HepG2 (cell line): ENCODE data around the gene POP5. TPM values are rescaled to one million over a fixed set of nuclear protein-coding genes. Genes with fewer than 3 reads are reported as not detected.

Experiments used
- ATAC-seq: fragments of 200-7000 bp; cut with Tn5 transposase; 3 replicates; pipeline ENCODE4 v1.9.1; 2020; ENCODE audit warnings: mild to moderate bottlenecking, moderate library complexity
- BruUV-seq: library from RNA; stranded (reverse); fragments of 400-500 nt; replicated peaks from 2 replicates; lab custom pipeline; 2021; lab: Mats Ljungman, UMichigan
- CTCF ChIA-PET: fragments of 300-600 bp; formaldehyde crosslinking; extraction: SDS; loops from one replicate; lab custom pipeline; 2021; ENCODE audit warnings: low total read pairs, inconsistent platforms, low intra/inter-chr PET ratio; lab: Yijun Ruan, JAX
- POLR2A ChIA-PET: fragments of 350-600 bp; sonication (Branson Sonifier 250); formaldehyde crosslinking; loops from one replicate; lab custom pipeline; 2020; ENCODE audit warnings: antibody characterized with exemption, inconsistent platforms; lab: Yijun Ruan, JAX
- DNase-seq: peaks from one replicate; pipeline ENCODE4 v3.0.0-alpha.2; 2015; ENCODE audit warnings: low spot score
- FAIRE-seq: peaks from 3 replicates; lab custom pipeline; 2011; peaks lifted over from hg19 to GRCh38; lab: Jason Lieb, UNC
- H2AFZ ChIP-seq: one replicate; pipeline ENCODE4 v1.6.1; 2011; ENCODE audit warnings: low read length, inconsistent platforms
- H3K27ac ChIP-seq: fragments of 300-600 bp; 3 replicates; pipeline ENCODE4 v1.8.0; 2011; ENCODE audit warnings: mixed run types, mild to moderate bottlenecking, mixed read lengths, low read length, inconsistent platforms; ENCODE audit not compliant: insufficient read depth; ENCODE audit errors: extremely low read length
- H3K27me3 ChIP-seq, 2 experiments: fragments of 200-600 bp in 1 of 2; 2 replicates in 1 of 2; 3 replicates in 1 of 2; pipeline versions ENCODE4 v1.6.0 to v1.8.0; 2011; ENCODE audit warnings: low read length in 2 of 2, mild to moderate bottlenecking in 2 of 2, moderate library complexity in 2 of 2, inconsistent platforms in 1 of 2; ENCODE audit not compliant: insufficient read depth in 2 of 2, control insufficient read depth in 1 of 2
- H3K36me3 ChIP-seq, 2 experiments: fragments of 200-600 bp in 1 of 2; replicated peaks in 1 of 2; 2 replicates in 1 of 2; 3 replicates in 1 of 2; pipeline versions ENCODE4 v1.5.1 to v1.8.0; 2011; ENCODE audit warnings: low read length in 2 of 2, inconsistent platforms in 1 of 2; ENCODE audit not compliant: insufficient read depth in 2 of 2, control insufficient read depth in 1 of 2
- H3K4me1 ChIP-seq: 2 replicates; pipeline ENCODE4 v1.5.1; 2012; ENCODE audit warnings: low read length, inconsistent platforms; ENCODE audit not compliant: insufficient read depth
- H3K4me2 ChIP-seq: 2 replicates; pipeline ENCODE4 v1.6.0; 2011; ENCODE audit warnings: low read depth, low read length, inconsistent platforms
- H3K4me3 ChIP-seq, 3 experiments: fragments of 200-600 bp in 1 of 3; sonication (generic), shearing (Covaris generic) in 1 of 3; replicated peaks in 1 of 3; 2 replicates each; pipeline ENCODE4 v1.5.1; 2011 to 2016; ENCODE audit warnings: low read length in 3 of 3, inconsistent platforms in 2 of 3, low read depth in 2 of 3, mild to moderate bottlenecking in 2 of 3, control low read depth in 1 of 3, mixed read lengths in 1 of 3; ENCODE audit not compliant: insufficient read depth in 1 of 3
- H3K79me2 ChIP-seq: one replicate; pipeline ENCODE4 v1.6.1; 2011; ENCODE audit warnings: low read length, inconsistent platforms; ENCODE audit not compliant: insufficient read depth
- H3K9ac ChIP-seq: 2 replicates; pipeline ENCODE4 v1.6.0; 2011; ENCODE audit warnings: mild to moderate bottlenecking, low read depth, low read length, inconsistent platforms; ENCODE audit not compliant: insufficient read depth
- H3K9me3 ChIP-seq: 2 replicates; pipeline ENCODE4 v1.5.1; 2012; ENCODE audit warnings: mild to moderate bottlenecking, low read length
- H4K20me1 ChIP-seq: 2 replicates; pipeline ENCODE4 v1.6.0; 2011; ENCODE audit warnings: inconsistent platforms, mild to moderate bottlenecking, low read length, moderate library complexity; ENCODE audit not compliant: insufficient read depth
- FOXM1 ChIP-seq: sonication (generic); formaldehyde crosslinking; IDR thresholded peaks from 2 replicates; pipeline ENCODE4 v1.5.0; 2020; ENCODE audit warnings: missing genetic modification reagents
- ZFP90 ChIP-seq: sonication (generic); formaldehyde crosslinking; IDR thresholded peaks from 2 replicates; pipeline ENCODE4 v1.8.0; 2022; ENCODE audit warnings: missing genetic modification reagents, mild to moderate bottlenecking, inconsistent platforms, borderline replicate concordance
- ZNF629 ChIP-seq: sonication (generic); formaldehyde crosslinking; conservative IDR thresholded peaks from 2 replicates; pipeline ENCODE4 v1.5.0; 2020; ENCODE audit warnings: missing genetic modification reagents
- ZNF672 ChIP-seq: sonication (generic); formaldehyde crosslinking; IDR thresholded peaks from 2 replicates; pipeline ENCODE4 v1.8.1; 2022; ENCODE audit warnings: missing genetic modification reagents
- ZNF788 ChIP-seq: sonication (generic); formaldehyde crosslinking; IDR thresholded peaks from 2 replicates; pipeline ENCODE4 v1.5.0; 2020; ENCODE audit warnings: mild to moderate bottlenecking, missing genetic modification reagents, borderline replicate concordance
- WGBS: methylation state at CpG from one replicate; pipeline ENCODE4 v1.1.6; 2017; ENCODE audit warnings: low lambda C conversion rate; 5-methylcytosine and 5-hydroxymethylcytosine counted together
- in situ Hi-C: cut with HindIII; loops from 2 replicates; pipeline ENCODE4 v1.10.0; 2017; ENCODE audit warnings: low pct_unique_long_range_greater_than_20kb; ENCODE audit not compliant: extremely low pct_ligation_motif_present
- intact Hi-C: fragments of 100-400 bp; cut with micrococcal nuclease; formaldehyde crosslinking; loops from one replicate; pipeline ENCODE4 v1.10.0; 2022; ENCODE audit not compliant: unreplicated experiment
- polyA plus RNA-seq, 8 experiments: library from polyadenylated mRNA; depleted of rRNA in 3 of 8; stranded (reverse) in 7 of 8; unstranded in 1 of 8; fragments of >200 nt; fragmentation: Illumina TruSeq in 4 of 8; extraction: Trizol in 4 of 8; gene quantifications; 2 replicates each; pipeline versions ENCODE4 v1.2.1 to v1.2.3, GENCODE V29; 2011 to 2016; ENCODE audit warnings: low read depth in 4 of 8, missing spikeins in 1 of 8, mixed read lengths in 1 of 8; ENCODE audit not compliant: insufficient read depth in 1 of 8
- total RNA-seq, 5 experiments: library from RNA; depleted of rRNA; stranded (reverse); fragments of >200 nt; fragmentation: Illumina TruSeq; extraction: Trizol; gene quantifications; 2 replicates each; pipeline ENCODE4 v1.2.3, GENCODE V29; 2016; ENCODE audit warnings: low read depth in 1 of 5
- TF ChIP-seq, protein P1 (sequence below): sonication (generic); formaldehyde crosslinking; IDR thresholded peaks from 2 replicates; pipeline ENCODE4 v1.4.0; 2020; ENCODE audit warnings: mild to moderate bottlenecking, low read depth, missing genetic modification reagents
- TF ChIP-seq, protein P2 (sequence below): sonication (generic); formaldehyde crosslinking; IDR thresholded peaks from 2 replicates; pipeline ENCODE4 v1.5.1; 2020; ENCODE audit warnings: mild to moderate bottlenecking, moderate library complexity, missing genetic modification reagents
- TF ChIP-seq, protein P3 (sequence below): sonication (generic); formaldehyde crosslinking; IDR thresholded peaks from 2 replicates; pipeline ENCODE4 v1.9.0; 2021; ENCODE audit warnings: mild to moderate bottlenecking, missing genetic modification reagents

Gene POP5
- total and polyA plus RNA-seq, 2 of the 13 experiments (the other 11 are each of a cell fraction or from before 2014, with no cell fraction given), result 45.6 to 61.3 TPM

DNA sequence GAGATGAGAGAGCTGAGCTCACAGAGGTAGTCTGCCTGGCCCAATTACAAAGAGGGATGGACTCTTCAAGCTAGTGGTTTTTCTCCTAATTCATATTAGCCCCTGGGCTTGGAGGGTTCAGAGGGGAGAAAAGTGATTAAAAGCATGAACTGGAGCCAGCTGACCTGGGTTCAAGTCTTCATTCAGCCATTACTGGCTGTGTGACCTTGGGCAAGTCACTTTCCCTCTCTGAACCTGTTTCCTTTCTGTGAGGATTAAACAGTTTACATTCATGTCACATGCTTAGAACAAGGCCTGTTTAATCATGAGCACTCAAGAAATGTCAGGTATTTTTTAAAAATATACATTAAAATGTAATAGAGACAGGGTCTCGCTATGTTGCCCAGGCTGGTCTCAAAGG, 7.2 kb upstream of the POP5 start (continued):
- TF ChIP-seq, protein P1, sequence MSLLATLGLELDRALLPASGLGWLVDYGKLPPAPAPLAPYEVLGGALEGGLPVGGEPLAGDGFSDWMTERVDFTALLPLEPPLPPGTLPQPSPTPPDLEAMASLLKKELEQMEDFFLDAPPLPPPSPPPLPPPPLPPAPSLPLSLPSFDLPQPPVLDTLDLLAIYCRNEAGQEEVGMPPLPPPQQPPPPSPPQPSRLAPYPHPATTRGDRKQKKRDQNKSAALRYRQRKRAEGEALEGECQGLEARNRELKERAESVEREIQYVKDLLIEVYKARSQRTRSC (CRISPR knock-in tag), result no peak
- TF ChIP-seq ZFP90 (CRISPR knock-in tag), result no peak

DNA sequence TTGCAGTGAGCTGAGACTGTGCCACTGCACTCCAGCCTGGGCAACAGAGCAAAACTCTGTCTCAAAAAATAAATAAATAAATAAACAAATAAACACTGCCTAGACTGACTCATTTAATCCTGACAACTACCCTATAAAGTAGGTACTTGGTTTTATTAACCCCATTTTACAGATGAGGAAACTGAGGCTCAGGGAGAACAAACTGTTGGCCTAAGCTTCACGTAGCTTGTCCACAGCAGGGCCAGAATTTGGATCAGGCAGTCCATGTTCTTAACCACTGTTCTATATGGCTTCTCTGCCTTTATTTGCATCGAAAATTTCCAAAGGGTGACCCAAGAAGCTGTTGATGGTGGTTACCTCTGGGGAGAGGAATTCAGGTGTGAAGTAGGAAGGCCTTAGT, 5.7 kb upstream of the POP5 start:
- no peak for DNase-seq
- Histone ChIP-seq H3K27ac (no peak overlapping the region), H3K36me3 (no peaks in the 10 kb centered on the region), H4K20me1 (no peaks in the 10 kb centered on the region), H3K79me2 (no peaks in the 10 kb centered on the region), H2AFZ (no peak overlapping the region), H3K4me1 (peaks cover 37% of the 10 kb centered on the region), H3K4me3 (no peak overlapping the region), H3K9me3 (no peaks in the 10 kb centered on the region), H3K9ac (no peak overlapping the region), H3K4me2 (no peak overlapping the region), H3K27me3 (peaks cover 5 to 18% of the 10 kb centered on the region in 2 experiments; a peak in 4 of 5 replicates)
- WGBS, result 21% methylated on average over 2 of the region's 2 CpGs
- ChIA-PET CTCF (no interaction called here), POLR2A (no interaction called here)
- in situ Hi-C loops, result no loop called here
- no peak for FAIRE-seq
- no TSS peak for BruUV-seq
- no peak for ATAC-seq
- TF ChIP-seq ZNF629 (CRISPR knock-in tag) (peak; percentile 69), FOXM1 (CRISPR knock-in tag) (no peak)
- TF ChIP-seq, all 625 proteins: peak for 1
- intact Hi-C loops, result no loop called here

DNA sequence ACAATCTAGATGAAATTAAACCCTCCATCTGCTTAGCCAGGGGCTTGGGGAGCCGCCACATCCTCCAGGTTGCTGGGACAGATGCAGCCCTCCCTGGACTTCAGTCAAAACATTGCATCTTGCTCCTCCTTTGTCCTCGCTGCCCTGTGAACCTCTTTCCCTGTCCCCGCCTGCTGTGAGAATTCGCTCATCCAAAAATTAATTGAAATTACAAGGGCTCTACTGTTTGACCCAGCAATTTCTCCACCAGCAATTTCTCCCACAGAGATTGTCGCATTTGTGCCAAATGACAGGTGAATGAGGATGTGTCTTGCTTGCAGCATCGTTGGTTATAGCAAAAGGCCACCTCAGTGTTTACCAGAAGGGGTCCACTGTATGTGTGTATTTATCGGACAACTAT, 5.0 kb upstream of the POP5 start:
- no peak overlapping the region for H3K27ac ChIP-seq
- no peaks in the 10 kb centered on the region for H3K9me3 ChIP-seq
- WGBS, result 24% methylated on average over 7 of the region's 7 CpGs
- no peaks in the 10 kb centered on the region for H3K79me2 ChIP-seq
- H3K36me3 ChIP-seq, result no peaks in the 10 kb centered on the region
- intact Hi-C loops (no loop called here), in situ Hi-C loops (no loop called here)
- no peaks in the 10 kb centered on the region for H4K20me1 ChIP-seq
- H3K4me3 ChIP-seq, result no peak overlapping the region
- H3K9ac ChIP-seq, result no peak overlapping the region
- H3K4me2 ChIP-seq, result no peak overlapping the region
- POLR2A ChIA-PET, result no interaction called here
- FAIRE-seq (no peak), DNase-seq (no peak), ATAC-seq (no peak)
- peaks cover 33% of the 10 kb centered on the region for H3K4me1 ChIP-seq
- H3K27me3 ChIP-seq, result peaks cover 2 to 18% of the 10 kb centered on the region in 2 experiments; a peak in 4 of 5 replicates
- BruUV-seq, result no TSS peak
- CTCF ChIA-PET, result no interaction called here
- H2AFZ ChIP-seq, result no peak overlapping the region
- TF ChIP-seq ZNF672 (CRISPR knock-in tag) (no peak), ZNF788 (CRISPR knock-in tag) (no peak)
- TF ChIP-seq, protein P2, sequence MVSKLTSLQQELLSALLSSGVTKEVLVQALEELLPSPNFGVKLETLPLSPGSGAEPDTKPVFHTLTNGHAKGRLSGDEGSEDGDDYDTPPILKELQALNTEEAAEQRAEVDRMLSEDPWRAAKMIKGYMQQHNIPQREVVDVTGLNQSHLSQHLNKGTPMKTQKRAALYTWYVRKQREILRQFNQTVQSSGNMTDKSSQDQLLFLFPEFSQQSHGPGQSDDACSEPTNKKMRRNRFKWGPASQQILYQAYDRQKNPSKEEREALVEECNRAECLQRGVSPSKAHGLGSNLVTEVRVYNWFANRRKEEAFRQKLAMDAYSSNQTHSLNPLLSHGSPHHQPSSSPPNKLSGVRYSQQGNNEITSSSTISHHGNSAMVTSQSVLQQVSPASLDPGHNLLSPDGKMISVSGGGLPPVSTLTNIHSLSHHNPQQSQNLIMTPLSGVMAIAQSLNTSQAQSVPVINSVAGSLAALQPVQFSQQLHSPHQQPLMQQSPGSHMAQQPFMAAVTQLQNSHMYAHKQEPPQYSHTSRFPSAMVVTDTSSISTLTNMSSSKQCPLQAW (CRISPR knock-in tag), result no peak
- TF ChIP-seq, protein P3, sequence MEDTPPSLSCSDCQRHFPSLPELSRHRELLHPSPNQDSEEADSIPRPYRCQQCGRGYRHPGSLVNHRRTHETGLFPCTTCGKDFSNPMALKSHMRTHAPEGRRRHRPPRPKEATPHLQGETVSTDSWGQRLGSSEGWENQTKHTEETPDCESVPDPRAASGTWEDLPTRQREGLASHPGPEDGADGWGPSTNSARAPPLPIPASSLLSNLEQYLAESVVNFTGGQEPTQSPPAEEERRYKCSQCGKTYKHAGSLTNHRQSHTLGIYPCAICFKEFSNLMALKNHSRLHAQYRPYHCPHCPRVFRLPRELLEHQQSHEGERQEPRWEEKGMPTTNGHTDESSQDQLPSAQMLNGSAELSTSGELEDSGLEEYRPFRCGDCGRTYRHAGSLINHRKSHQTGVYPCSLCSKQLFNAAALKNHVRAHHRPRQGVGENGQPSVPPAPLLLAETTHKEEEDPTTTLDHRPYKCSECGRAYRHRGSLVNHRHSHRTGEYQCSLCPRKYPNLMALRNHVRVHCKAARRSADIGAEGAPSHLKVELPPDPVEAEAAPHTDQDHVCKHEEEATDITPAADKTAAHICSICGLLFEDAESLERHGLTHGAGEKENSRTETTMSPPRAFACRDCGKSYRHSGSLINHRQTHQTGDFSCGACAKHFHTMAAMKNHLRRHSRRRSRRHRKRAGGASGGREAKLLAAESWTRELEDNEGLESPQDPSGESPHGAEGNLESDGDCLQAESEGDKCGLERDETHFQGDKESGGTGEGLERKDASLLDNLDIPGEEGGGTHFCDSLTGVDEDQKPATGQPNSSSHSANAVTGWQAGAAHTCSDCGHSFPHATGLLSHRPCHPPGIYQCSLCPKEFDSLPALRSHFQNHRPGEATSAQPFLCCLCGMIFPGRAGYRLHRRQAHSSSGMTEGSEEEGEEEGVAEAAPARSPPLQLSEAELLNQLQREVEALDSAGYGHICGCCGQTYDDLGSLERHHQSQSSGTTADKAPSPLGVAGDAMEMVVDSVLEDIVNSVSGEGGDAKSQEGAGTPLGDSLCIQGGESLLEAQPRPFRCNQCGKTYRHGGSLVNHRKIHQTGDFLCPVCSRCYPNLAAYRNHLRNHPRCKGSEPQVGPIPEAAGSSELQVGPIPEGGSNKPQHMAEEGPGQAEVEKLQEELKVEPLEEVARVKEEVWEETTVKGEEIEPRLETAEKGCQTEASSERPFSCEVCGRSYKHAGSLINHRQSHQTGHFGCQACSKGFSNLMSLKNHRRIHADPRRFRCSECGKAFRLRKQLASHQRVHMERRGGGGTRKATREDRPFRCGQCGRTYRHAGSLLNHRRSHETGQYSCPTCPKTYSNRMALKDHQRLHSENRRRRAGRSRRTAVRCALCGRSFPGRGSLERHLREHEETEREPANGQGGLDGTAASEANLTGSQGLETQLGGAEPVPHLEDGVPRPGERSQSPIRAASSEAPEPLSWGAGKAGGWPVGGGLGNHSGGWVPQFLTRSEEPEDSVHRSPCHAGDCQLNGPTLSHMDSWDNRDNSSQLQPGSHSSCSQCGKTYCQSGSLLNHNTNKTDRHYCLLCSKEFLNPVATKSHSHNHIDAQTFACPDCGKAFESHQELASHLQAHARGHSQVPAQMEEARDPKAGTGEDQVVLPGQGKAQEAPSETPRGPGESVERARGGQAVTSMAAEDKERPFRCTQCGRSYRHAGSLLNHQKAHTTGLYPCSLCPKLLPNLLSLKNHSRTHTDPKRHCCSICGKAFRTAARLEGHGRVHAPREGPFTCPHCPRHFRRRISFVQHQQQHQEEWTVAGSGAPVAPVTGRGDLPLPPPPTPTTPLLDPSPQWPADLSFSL (CRISPR knock-in tag), result no peak
